ENCODE measurements around the gene ATIC. TPM values are rescaled to one million over a fixed set of nuclear protein-coding genes. Genes with fewer than 3 reads are reported as not detected.

ATIC gene
- total and polyA plus RNA-seq, 2 donors: 28.9 to 61.4 TPM

GRCh38 chr2:215379948-215380347, 68.1 kb downstream of the ATIC start:
- no peak for DNase-seq (ENCODE audit: extremely low spot score)
- Histone ChIP-seq H3K4me1 (ENCODE audit: insufficient read depth) (no peaks in the 10 kb centered on the region), H3K4me3 (ENCODE audit: low read depth, low read length) (no peak overlapping the region), H3K27ac (ENCODE audit: low read depth) (no peak overlapping the region), H3K36me3 (ENCODE audit: insufficient read depth) (peaks cover 3% of the 10 kb centered on the region)
- WGBS: 94% methylated on average over 6 of the region's 6 CpGs

- Histone ChIP-seq H3K27ac (ENCODE audit: low read depth) (no peak overlapping the region), H3K36me3 (ENCODE audit: insufficient read depth) (peaks cover 3% of the 10 kb centered on the region), H3K4me1 (ENCODE audit: insufficient read depth) (no peaks in the 10 kb centered on the region), H3K4me3 (ENCODE audit: low read depth, low read length) (no peak overlapping the region)
- no peak for DNase-seq (ENCODE audit: extremely low spot score)
- WGBS: 91% methylated on average over 7 of the region's 7 CpGs
These were observed 68.8 kb downstream of the ATIC start for GRCh38 chr2:215380699-215381098.

GRCh38 chr2:215382011-215382410, 70.2 kb downstream of the ATIC start:
- DNase-seq (ENCODE audit: extremely low spot score): no peak
- Histone ChIP-seq H3K27ac (ENCODE audit: low read depth) (no peak overlapping the region), H3K4me1 (ENCODE audit: insufficient read depth) (no peaks in the 10 kb centered on the region), H3K4me3 (ENCODE audit: low read depth, low read length) (no peak overlapping the region), H3K36me3 (ENCODE audit: insufficient read depth) (peaks cover 3% of the 10 kb centered on the region)
- 88% methylated on average over 7 of the region's 7 CpGs for WGBS

- Histone ChIP-seq H3K36me3 (ENCODE audit: insufficient read depth) (peaks cover 3% of the 10 kb centered on the region), H3K4me1 (ENCODE audit: insufficient read depth) (no peaks in the 10 kb centered on the region)
These were observed 70.6 kb downstream of the ATIC start for GRCh38 chr2:215382480-215382879.

GRCh38 chr2:215383652-215384279, 71.9 kb downstream of the ATIC start:
- Histone ChIP-seq H3K36me3 (ENCODE audit: insufficient read depth) (peaks cover 3% of the 10 kb centered on the region), H3K27ac (ENCODE audit: low read depth) (no peak overlapping the region), H3K4me3 (ENCODE audit: low read depth, low read length) (no peak overlapping the region), H3K4me1 (ENCODE audit: insufficient read depth) (no peaks in the 10 kb centered on the region)
- WGBS: 91% methylated on average over 8 of the region's 8 CpGs
- DNase-seq (ENCODE audit: extremely low spot score): no peak

More at GRCh38 chr2:215382480-215382879, 70.6 kb downstream of the ATIC start:
- no peak overlapping the region for H3K4me3 ChIP-seq (ENCODE audit: low read depth, low read length)
- H3K27ac ChIP-seq (ENCODE audit: low read depth): no peak overlapping the region
- no peak for DNase-seq (ENCODE audit: extremely low spot score)

GRCh38 chr2:215384710-215385109, 72.9 kb downstream of the ATIC start:
- 82% methylated on average over 7 of the region's 7 CpGs for WGBS
- no peak for DNase-seq (ENCODE audit: extremely low spot score)
- H3K36me3 ChIP-seq (ENCODE audit: insufficient read depth): peaks cover 3% of the 10 kb centered on the region

GRCh38 chr2:215386566-215386965, 74.7 kb downstream of the ATIC start:
- Histone ChIP-seq H3K36me3 (ENCODE audit: insufficient read depth) (peaks cover 3% of the 10 kb centered on the region), H3K4me3 (ENCODE audit: low read depth, low read length) (no peak overlapping the region), H3K27ac (ENCODE audit: low read depth) (no peak overlapping the region), H3K4me1 (ENCODE audit: insufficient read depth) (no peaks in the 10 kb centered on the region)
- WGBS: 97% methylated on average over 7 of the region's 7 CpGs
- no peak for DNase-seq (ENCODE audit: extremely low spot score)

More at GRCh38 chr2:215384710-215385109, 72.9 kb downstream of the ATIC start:
- no peak overlapping the region for H3K4me3 ChIP-seq (ENCODE audit: low read depth, low read length)
- H3K27ac ChIP-seq (ENCODE audit: low read depth): no peak overlapping the region
- no peaks in the 10 kb centered on the region for H3K4me1 ChIP-seq (ENCODE audit: insufficient read depth)

GRCh38 chr2:215388002-215388728, 76.3 kb downstream of the ATIC start:
- Histone ChIP-seq H3K4me1 (ENCODE audit: insufficient read depth) (no peaks in the 10 kb centered on the region), H3K4me3 (ENCODE audit: low read depth, low read length) (no peak overlapping the region), H3K36me3 (ENCODE audit: insufficient read depth) (peaks cover 3% of the 10 kb centered on the region), H3K27ac (ENCODE audit: low read depth) (no peak overlapping the region)
- 94% methylated on average over 7 of the region's 7 CpGs for WGBS
- no peak for DNase-seq (ENCODE audit: extremely low spot score)

- 90% methylated on average over 2 of the region's 2 CpGs for WGBS
- no peaks in the 10 kb centered on the region for H3K36me3 ChIP-seq (ENCODE audit: insufficient read depth)
- no peak overlapping the region for H3K27ac ChIP-seq (ENCODE audit: low read depth)
These were observed 78.7 kb downstream of the ATIC start for GRCh38 chr2:215390550-215390913.

GRCh38 chr2:215391531-215391930, 79.7 kb downstream of the ATIC start:
- 91% methylated on average over 5 of the region's 5 CpGs for WGBS
- no peak overlapping the region for H3K4me3 ChIP-seq (ENCODE audit: low read depth, low read length)
- H3K4me1 ChIP-seq (ENCODE audit: insufficient read depth): no peaks in the 10 kb centered on the region
- no peak for DNase-seq (ENCODE audit: extremely low spot score)
- H3K36me3 ChIP-seq (ENCODE audit: insufficient read depth): no peaks in the 10 kb centered on the region
- H3K27ac ChIP-seq (ENCODE audit: low read depth): no peak overlapping the region

More at GRCh38 chr2:215390550-215390913, 78.7 kb downstream of the ATIC start:
- H3K4me1 ChIP-seq (ENCODE audit: insufficient read depth): no peaks in the 10 kb centered on the region
- H3K4me3 ChIP-seq (ENCODE audit: low read depth, low read length): no peak overlapping the region
- DNase-seq (ENCODE audit: extremely low spot score): no peak

- Histone ChIP-seq H3K27ac (ENCODE audit: low read depth) (no peak overlapping the region), H3K4me1 (ENCODE audit: insufficient read depth) (no peaks in the 10 kb centered on the region), H3K36me3 (ENCODE audit: insufficient read depth) (no peaks in the 10 kb centered on the region), H3K4me3 (ENCODE audit: low read depth, low read length) (no peak overlapping the region)
- DNase-seq (ENCODE audit: extremely low spot score): no peak
These were observed 80.3 kb downstream of the ATIC start for GRCh38 chr2:215392164-215392563.

- no peaks in the 10 kb centered on the region for H3K36me3 ChIP-seq (ENCODE audit: insufficient read depth)
- no peak for DNase-seq (ENCODE audit: extremely low spot score)
- no peak overlapping the region for H3K27ac ChIP-seq (ENCODE audit: low read depth)
- 94% methylated on average over 12 of the region's 12 CpGs for WGBS
- no peak overlapping the region for H3K4me3 ChIP-seq (ENCODE audit: low read depth, low read length)
- H3K4me1 ChIP-seq (ENCODE audit: insufficient read depth): no peaks in the 10 kb centered on the region
These were observed 80.9 kb downstream of the ATIC start for GRCh38 chr2:215392687-215393270.

GRCh38 chr2:215394102-215394805, 82.4 kb downstream of the ATIC start:
- no peak for DNase-seq (ENCODE audit: extremely low spot score)
- WGBS: 66% methylated on average over 7 of the region's 7 CpGs
- no peak overlapping the region for H3K4me3 ChIP-seq (ENCODE audit: low read depth, low read length)
- no peaks in the 10 kb centered on the region for H3K36me3 ChIP-seq (ENCODE audit: insufficient read depth)
- no peak overlapping the region for H3K27ac ChIP-seq (ENCODE audit: low read depth)
- H3K4me1 ChIP-seq (ENCODE audit: insufficient read depth): no peaks in the 10 kb centered on the region

Measured in urinary bladder (tissue), 4 donors.